DMS153 treated with DMSO at 0.1 percent for 48 hours (cell line): Measurements from ENCODE around the gene KLHL40.

Experiments
- DNase-seq: peaks from one replicate; lab custom pipeline; 2025; ENCODE audit not compliant: unreplicated experiment; lab: John Stamatoyannopoulos, UW

KLHL40 gene

GRCh38 chr3:42668413-42668760 lies 16.9 kb upstream of the KLHL40 start:
- DNase-seq = no peak

GRCh38 chr3:42668793-42669217 lies 16.5 kb upstream of the KLHL40 start:
- DNase-seq = no peak

DNA sequence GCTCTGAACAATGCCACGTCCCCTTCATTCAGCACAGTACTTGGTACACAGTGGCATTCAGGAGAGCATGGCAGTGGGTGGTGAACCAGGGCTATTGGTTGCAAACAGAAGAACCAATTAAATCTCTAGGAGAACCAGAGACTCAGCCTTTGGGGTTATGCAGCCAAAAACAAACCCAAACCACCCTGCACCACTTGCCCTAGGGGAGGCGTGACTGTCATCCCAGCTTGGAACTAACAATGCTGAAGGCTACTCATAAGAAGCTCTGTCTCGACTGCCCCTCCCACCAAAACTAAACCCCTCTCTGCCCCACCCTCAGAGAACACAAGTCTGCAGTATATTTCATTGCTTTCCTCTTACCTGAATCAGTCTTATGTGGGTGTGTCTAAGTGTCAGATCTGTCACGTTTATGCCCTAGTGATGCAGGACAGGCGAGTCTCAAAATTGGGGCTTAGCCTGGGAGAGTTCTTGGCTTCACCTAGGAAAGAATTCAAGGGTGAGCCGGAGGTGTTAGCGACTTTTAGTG lies 15.2 kb upstream of the KLHL40 start:
- no peak for DNase-seq

GRCh38 chr3:42670670-42671069 lies 14.7 kb upstream of the KLHL40 start:
- no peak for DNase-seq

DNA sequence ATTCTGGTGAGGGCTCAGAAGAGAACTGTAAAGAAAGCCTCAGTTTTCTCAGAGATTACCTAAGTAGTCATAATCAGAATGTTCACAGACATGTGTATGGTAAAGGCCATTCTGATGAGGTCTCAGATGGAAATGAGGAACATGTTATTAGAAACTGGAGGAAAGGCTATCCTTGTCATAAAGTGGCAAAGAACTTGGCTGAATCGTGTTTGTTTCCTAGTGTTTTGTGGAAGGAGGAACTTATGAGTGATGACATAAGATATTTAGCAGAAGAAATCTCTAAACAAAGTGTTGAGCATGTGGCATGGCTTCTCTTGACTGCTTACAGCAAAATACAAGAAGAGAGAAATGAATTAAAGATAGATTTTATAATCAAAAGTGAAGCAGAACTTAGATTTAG lies 12.8 kb upstream of the KLHL40 start:
- DNase-seq = no peak

- no peak for DNase-seq
Observed at GRCh38 chr3:42673082-42673481, 12.3 kb upstream of the KLHL40 start.

DNA sequence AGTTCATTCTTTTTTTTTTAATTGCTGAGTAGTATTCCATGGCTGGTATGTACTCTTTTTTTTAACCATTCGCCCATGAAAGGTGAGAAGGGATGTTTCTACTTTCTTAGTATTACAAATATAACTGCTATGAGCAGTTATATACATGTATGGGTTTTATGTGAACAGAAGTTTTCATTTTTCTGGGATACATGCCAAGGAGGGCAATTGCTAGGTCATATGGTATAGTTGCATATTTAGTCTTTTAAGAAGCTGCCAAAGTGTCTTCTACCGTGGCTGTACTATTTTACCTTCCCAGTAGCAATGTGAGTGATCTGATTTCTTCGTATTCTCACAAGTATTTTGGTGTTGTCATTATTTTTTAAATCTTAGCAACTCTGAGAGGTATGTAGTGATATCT lies 11.2 kb upstream of the KLHL40 start:
- DNase-seq = no peak

DNA sequence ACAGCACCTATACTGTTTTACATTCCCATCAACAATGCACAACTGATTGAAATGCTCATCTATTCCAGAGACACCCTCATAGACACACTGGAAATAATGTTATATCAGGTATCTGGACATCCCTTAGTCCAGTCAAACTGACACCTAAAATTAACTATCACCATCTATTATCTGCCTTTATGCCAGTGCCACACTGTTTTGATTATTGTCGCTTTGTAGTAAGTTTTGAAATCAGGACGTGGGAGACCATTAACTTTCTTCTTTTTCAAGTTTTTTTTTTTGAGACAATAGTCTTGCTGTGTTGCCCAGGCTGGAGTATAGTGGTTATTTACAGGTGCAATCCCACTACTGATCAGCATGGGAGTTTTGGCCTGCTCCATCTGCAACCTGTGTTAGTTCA lies 9.4 kb upstream of the KLHL40 start:
- no peak for DNase-seq

DNA sequence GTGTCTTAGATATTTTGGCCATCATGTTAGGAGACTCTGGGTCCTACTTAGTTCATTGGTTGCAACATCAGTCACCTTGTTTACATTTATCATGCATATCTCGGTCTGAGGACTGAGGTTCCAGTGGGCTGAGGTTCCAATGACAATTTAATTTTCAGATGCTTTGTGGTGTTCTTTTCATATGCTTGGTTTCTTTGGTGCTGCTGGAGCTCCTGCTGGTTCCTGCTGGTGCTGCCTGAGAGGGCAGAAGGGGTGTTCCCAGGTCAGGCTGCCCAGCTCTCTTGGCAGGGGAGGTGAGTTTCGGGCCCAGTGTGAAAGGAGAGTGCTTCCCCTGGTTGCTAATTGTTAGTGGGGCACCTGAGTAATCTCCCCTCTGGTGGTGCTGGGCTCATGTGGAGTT lies 6.9 kb upstream of the KLHL40 start:
- no peak for DNase-seq

GRCh38 chr3:42680271-42680670 lies 5.1 kb upstream of the KLHL40 start:
- no peak for DNase-seq

DNA sequence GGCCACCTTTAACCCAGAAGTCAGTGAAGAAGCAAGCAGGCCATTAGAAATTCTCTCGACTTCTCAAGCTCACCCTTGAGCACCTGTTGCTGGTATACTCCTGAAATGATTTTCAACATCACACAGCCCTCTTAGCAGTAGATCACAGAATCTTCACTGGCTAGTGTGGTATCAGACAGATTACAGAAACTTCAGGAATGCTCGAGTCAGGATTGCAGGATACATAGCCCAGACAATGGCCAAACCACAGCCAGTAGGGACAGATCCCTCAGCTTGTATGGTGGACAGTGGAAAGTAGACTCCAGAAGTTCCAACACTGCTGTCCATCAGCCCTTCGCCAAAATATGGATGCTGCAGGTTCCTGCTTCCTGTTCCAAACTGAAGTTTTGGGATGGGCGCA lies 4.5 kb upstream of the KLHL40 start:
- DNase-seq = no peak

- no peak for DNase-seq
Observed at GRCh38 chr3:42681361-42682038, 3.8 kb upstream of the KLHL40 start.

GRCh38 chr3:42682301-42683070 lies 2.9 kb upstream of the KLHL40 start:
- DNase-seq = no peak

DNA sequence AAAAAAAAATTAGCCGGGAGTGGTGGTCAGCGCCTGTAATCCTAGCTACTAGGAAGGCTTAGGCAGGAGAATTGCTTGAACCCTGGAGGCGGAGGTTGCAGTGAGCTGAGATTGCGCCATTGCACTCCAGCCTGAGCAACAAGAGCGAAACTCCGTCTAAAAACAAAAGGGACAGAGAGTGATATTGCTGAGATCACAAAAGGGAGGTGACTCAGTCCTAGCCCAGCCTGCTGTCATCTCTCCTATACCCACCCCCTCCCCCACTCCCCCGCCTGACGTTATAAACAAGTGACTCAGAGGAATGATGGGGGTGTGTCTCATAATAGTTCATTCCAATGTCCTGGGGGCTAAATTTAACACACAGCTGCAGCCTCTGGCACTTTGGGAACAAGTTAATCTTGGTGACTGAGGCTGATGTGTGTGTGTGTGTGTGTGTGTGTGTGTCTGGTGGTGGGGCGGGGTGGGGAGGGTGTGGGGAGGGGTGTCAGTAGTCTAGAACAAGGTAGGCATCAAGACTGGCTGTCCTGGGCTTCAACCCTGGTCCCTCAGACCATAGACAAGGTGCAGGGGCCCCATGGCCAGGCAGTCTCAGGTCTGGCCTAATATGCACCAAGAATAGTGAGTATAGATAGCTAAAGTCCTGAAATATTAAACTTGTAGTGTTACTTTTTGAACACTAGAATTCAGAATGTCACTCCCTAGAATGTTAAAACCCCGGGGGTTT lies 1.3 kb upstream of the KLHL40 start:
- DNase-seq = no peak

GRCh38 chr3:42684632-42685362 lies 540 bp upstream of the KLHL40 start:
- no peak for DNase-seq

GRCh38 chr3:42685891-42686820 lies 819 bp downstream of the KLHL40 start:
- DNase-seq = no peak

- no peak for DNase-seq
Observed at GRCh38 chr3:42686832-42687650, 1.7 kb downstream of the KLHL40 start.

- no peak for DNase-seq
Observed at GRCh38 chr3:42688016-42688415, 2.7 kb downstream of the KLHL40 start.
